ENCODE data around the gene FRMD7.
"Not testable (repeated sequence)": the region's sequence is repeated elsewhere in the genome, so short reads cannot be mapped to it uniquely, and the experiment has no call there.

FRMD7 gene

GRCh38 chrX:132093239-132093860 lies 34.5 kb downstream of the FRMD7 start:
- DNase-seq (ENCODE audit: insufficient read length, low spot score): no peak

DNA sequence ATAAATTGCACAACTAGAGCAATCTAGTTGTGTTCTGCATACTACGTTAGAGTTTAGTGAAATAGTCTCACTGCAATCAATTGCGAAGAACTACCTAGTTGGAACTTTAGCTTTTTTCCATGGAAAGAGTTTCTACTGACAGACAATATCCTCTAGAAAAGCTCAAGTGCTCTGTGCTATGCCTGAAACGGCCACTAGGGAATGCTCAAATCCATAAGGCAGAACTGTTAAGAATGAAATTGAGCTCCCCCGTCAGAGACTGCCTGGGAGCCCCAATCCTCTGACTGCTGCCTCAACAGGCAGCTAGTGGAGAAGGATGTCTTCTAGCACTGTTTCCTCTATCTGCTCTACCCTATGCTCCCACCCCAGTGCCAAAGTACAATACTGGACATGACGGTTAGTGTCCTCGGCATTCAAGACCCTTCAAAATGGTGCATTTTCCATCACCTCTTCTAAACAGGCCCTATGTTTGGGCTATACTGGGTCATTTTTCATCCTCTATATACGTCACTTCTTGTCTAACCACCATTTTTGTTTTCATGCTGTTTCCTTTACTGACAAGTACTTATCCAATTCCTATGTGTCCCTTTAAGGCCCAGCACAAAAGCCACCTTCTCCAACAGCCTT lies 35.3 kb downstream of the FRMD7 start:
- peak; percentile 55 for FAIRE-seq
- peak; percentile 5 for DNase-seq (ENCODE audit: insufficient read length, low spot score)

More at GRCh38 chrX:132093239-132093860, 34.5 kb downstream of the FRMD7 start:
- FAIRE-seq: no peak

DNA sequence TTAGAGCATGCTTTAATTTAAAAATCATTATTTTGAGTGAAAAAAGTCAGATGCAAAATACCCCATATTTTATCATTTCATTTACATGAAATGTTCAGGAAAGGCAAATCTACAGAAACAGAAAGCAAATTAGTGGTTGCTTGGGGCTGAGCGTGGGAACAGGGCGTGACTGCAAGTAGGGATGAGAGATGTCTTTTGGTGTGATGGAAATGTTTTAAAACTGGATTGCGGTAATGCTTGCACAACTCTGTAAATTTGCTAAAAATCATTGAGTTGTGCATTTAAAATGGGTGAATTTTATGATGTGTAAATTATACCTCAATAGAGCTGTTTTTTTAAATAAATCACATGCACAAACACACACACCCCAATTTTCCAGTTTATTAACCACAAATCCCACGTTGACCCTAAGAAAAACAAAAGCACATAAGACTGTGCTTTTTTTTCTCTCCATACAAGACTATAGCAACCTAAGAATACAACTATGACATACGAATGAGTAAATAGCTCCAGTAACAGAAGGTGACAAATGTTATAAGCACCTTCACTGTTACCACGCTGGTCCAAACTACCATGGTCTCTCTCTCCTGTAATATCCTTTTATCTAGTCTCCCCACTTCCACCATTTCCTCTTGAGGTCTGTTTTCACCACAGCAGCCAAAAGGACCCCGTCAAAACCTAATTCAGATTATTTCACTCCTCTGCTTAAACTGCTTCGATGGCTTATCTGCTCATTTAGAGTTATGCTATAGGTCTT lies 37.2 kb downstream of the FRMD7 start:
- DNase-seq (ENCODE audit: insufficient read length, low spot score) (no peak), FAIRE-seq (no peak)

DNA sequence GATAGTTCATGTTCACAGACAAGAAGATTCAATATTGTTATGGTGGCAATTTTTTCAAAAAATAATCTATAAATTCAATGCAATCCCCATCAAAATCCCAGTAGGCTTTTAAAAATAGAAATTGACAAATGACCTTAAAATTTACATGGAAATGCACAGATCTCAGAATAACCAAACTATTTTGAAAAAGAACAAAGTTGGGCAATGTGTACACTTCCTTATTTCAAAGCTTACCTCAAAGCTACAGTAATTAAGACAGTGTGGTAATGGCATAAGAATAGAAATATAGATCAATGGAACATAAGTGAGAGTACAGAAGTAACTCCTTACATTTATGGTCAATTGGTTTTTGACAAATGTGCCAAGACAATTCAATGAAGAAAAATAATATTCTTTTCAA lies 39.0 kb downstream of the FRMD7 start:
- FAIRE-seq (no peak), DNase-seq (ENCODE audit: insufficient read length, low spot score) (no peak)

- no peak for FAIRE-seq
- no peak for DNase-seq (ENCODE audit: insufficient read length, low spot score)
Measured at GRCh38 chrX:132086672-132087071, 41.1 kb downstream of the FRMD7 start.

- FAIRE-seq (no peak), DNase-seq (ENCODE audit: insufficient read length, low spot score) (no peak)
Measured at GRCh38 chrX:132085786-132086185, 42.0 kb downstream of the FRMD7 start.

- no peak for FAIRE-seq
Measured at GRCh38 chrX:132077912-132078311, 49.9 kb downstream of the FRMD7 start.

GRCh38 chrX:132077414-132077813 lies 50.4 kb downstream of the FRMD7 start:
- FAIRE-seq: no peak
- DNase-seq (ENCODE audit: insufficient read length, low spot score): no peak

More at GRCh38 chrX:132077912-132078311, 49.9 kb downstream of the FRMD7 start:
- no peak for DNase-seq (ENCODE audit: insufficient read length, low spot score)

DNA sequence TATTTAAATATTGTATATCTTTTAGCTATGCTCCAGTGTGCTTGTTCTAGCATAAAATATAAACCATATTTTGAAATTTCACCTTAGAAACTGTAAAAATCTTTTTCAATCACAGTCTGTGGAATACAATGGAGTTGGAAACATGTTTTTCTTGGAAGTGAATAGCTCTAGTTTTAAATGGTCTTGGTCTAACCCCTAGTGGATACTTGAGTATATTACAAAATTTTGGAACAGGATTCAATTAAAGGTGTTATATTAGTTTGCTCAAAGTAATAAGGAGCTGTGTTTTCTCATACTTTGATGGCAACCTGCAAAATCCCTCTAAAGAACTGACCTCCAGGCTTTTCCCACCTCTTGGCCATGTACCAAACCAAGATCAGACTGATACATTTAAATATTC lies 56.6 kb downstream of the FRMD7 start:
- no peak for FAIRE-seq
- DNase-seq (ENCODE audit: insufficient read length, low spot score): no peak

GRCh38 chrX:132068405-132068804 lies 59.4 kb downstream of the FRMD7 start:
- FAIRE-seq: no peak
- no peak for DNase-seq (ENCODE audit: insufficient read length, low spot score)

GRCh38 chrX:132063862-132064261 lies 64.0 kb downstream of the FRMD7 start:
- DNase-seq (ENCODE audit: insufficient read length, low spot score) (no peak), FAIRE-seq (no peak)

DNA sequence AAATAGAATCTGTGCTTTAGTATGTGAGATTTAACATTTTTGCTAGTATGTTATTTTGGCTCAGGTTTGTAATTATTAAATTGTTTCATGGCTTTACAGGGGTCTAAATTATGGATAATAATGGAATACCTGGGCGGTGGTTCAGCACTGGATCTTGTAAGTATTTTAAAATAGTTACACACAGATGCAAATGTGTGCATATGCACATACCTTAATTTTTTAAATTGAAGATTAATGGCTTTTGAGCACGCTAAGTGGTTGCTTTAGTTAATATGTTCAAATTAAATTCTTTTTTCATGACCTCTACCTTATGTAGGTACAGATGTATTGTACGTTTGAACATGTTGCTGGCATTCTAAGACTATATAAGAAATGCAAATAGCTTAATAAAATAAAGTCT lies 64.5 kb downstream of the FRMD7 start:
- DNase-seq (ENCODE audit: insufficient read length, low spot score) (no peak), FAIRE-seq (no peak)

DNA sequence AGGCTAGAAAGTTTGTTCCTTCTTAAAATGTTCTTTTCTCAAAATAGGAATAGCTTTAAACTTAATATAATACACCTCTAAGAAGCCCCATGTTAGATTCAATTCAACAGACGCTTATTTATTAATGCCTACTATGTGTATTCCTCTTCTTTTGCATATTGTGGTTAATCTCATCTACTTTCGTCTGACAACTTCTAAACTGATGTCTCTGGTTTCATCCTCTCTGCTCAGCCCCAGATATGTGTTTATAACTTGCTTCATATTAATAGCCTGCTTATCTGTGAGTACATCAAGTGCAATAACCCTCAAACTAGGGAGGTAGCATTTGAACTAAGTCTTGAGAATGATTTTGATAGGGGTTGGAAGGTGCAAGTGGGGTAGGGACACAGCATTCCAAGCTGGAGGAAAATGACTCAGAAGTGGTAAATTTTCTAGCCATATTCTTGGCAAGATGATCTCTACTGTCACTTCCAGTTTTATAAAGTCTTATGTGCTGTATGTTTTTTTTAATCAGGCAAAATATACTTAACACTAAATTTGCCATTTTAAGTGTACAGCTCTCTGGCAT lies 67.8 kb downstream of the FRMD7 start:
- DNase-seq (ENCODE audit: insufficient read length, low spot score) (no peak), FAIRE-seq (peak; percentile 40)

- no peak for DNase-seq (ENCODE audit: insufficient read length, low spot score)
- peak; percentile 82 for FAIRE-seq
Measured at GRCh38 chrX:132058975-132059374, 68.8 kb downstream of the FRMD7 start.

GRCh38 chrX:132058050-132058449 lies 69.8 kb downstream of the FRMD7 start:
- DNase-seq (ENCODE audit: insufficient read length, low spot score) (no peak), FAIRE-seq (no peak)

DNA sequence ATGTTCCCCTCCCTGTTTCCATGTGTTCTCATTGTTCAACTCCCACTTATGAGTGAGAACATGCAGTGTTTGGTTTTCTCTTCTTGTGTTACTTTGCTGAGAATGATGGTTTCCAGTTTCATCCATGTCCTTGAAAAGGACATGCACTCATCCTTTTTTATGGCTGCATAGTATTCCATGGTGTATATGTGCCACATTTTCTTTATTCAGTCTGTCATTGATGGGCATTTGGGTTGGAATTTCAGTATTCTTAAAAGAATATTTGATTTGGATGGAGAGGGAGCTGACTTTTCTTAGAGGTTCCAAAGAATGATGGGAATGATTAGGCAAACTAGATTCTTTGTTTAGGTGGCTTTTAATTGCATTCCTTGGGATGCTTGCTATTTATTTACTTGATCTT lies 76.0 kb downstream of the FRMD7 start:
- not testable (repeated sequence) for FAIRE-seq; DNase-seq (ENCODE audit: insufficient read length, low spot score)

GRCh38 chrX:132046533-132046932 lies 81.3 kb downstream of the FRMD7 start:
- no peak for FAIRE-seq
- DNase-seq (ENCODE audit: insufficient read length, low spot score): no peak

- DNase-seq (ENCODE audit: insufficient read length, low spot score) (no peak), FAIRE-seq (no peak)
Measured at GRCh38 chrX:132045456-132045855, 82.4 kb downstream of the FRMD7 start.

DNA sequence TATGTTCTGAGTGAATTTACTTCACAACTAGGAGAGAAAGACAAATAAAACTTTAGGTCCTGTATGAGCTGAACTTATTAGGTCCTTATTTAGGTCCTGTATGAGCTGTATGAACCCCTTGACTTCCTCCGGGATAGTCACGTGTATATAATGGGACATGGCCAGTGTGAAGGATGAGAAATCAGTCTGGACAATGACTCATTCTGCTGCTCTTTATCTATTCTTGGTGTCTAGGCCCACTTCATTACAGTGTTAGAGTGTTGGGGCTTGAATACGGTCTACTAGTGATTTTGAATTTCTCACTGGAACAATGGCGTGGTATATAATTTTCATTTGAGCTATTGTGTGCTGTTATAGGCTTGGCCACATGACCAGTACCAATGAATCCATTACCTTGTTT lies 82.9 kb downstream of the FRMD7 start:
- no peak for FAIRE-seq
- no peak for DNase-seq (ENCODE audit: insufficient read length, low spot score)

GRCh38 chrX:132043977-132044376 lies 83.8 kb downstream of the FRMD7 start:
- DNase-seq (ENCODE audit: insufficient read length, low spot score) (no peak), FAIRE-seq (no peak)

DNA sequence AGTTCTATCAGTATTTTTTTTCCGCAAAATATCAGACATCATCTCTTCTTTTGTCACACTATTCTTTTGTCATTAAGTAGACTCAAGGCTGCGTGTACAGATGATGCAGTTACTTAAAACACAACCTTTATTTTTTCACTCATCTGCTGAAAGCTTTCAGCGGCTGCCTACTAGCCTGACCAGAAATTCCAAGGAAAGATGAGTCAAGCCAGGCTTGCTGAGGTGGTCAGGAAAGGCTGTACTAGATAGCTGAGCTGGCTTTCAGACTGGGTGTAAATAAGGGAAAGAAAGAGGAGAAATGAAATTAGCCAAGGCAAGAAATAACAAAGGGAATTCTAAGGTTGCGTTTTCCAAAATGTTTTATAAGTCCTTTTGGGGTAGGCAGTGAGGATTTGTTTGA lies 86.8 kb downstream of the FRMD7 start:
- FAIRE-seq (no peak), DNase-seq (ENCODE audit: insufficient read length, low spot score) (no peak)

- FAIRE-seq: peak; percentile 31
- DNase-seq (ENCODE audit: insufficient read length, low spot score): no peak
Measured at GRCh38 chrX:132040066-132040465, 87.8 kb downstream of the FRMD7 start.
